ENCODE data around the gene CDH4. TPM values are rescaled to one million over a fixed set of nuclear protein-coding genes. Genes with fewer than 3 reads are reported as not detected.

CDH4 gene
- total RNA-seq, 2 experiments from 2014 or later = not detected

GRCh38 chr20:61436667-61437279, 184.7 kb downstream of the CDH4 start:
- ChIA-PET CTCF (ENCODE audit: unreplicated experiment) (no interaction called here), POLR2A (no interaction called here)
- no peak for TF ChIP-seq CTCF (conservative IDR thresholded peaks at IDR 0.05; ENCODE audit: low read length)
- TF ChIP-seq EZH2phosphoT487 (IDR thresholded peaks at IDR 0.05; ENCODE audit: borderline replicate concordance, low read depth, low read length) = no peak
- intact Hi-C loops (cut with micrococcal nuclease; ENCODE audit: unreplicated experiment) = no loop called here
- Histone ChIP-seq H3K4me3 (ENCODE audit: low read depth, low read length, poor library complexity, severe bottlenecking) (no peak overlapping the region), H3K79me2 (ENCODE audit: insufficient read depth, low read depth, low read length) (no peaks in the 10 kb centered on the region), H3K36me3 (ENCODE audit: insufficient read depth, low read length) (no peaks in the 10 kb centered on the region), H3K27ac (ENCODE audit: low read depth, low read length, poor library complexity, severe bottlenecking) (no peak overlapping the region), H3K9me2 (ENCODE audit: insufficient read depth, low read length) (no peaks in the 10 kb centered on the region), H3K9me3 (ENCODE audit: low read length) (no peaks in the 10 kb centered on the region), H3K4me1 (ENCODE audit: insufficient read depth, low read length, poor library complexity, severe bottlenecking) (no peaks in the 10 kb centered on the region), H3K4me2 (ENCODE audit: low read length) (no peak overlapping the region), H2AFZ (ENCODE audit: low read length) (no peak overlapping the region), H4K20me1 (ENCODE audit: insufficient read depth, low read length) (no peaks in the 10 kb centered on the region)
- no TSS peak for BruUV-seq (replicated peaks)
- no peak for DNase-seq (ENCODE audit: low spot score)

- intact Hi-C loops (cut with micrococcal nuclease; ENCODE audit: unreplicated experiment) = no loop called here
- no peaks in the 10 kb centered on the region for H3K36me3 ChIP-seq (ENCODE audit: insufficient read depth, low read length)
- no peaks in the 10 kb centered on the region for H3K9me2 ChIP-seq (ENCODE audit: insufficient read depth, low read length)
- TF ChIP-seq EZH2phosphoT487 (IDR thresholded peaks at IDR 0.05; ENCODE audit: borderline replicate concordance, low read depth, low read length) (no peak), CTCF (conservative IDR thresholded peaks at IDR 0.05; ENCODE audit: low read length) (no peak)
- no peak overlapping the region for H3K4me3 ChIP-seq (ENCODE audit: low read depth, low read length, poor library complexity, severe bottlenecking)
- ChIA-PET CTCF (ENCODE audit: unreplicated experiment) (no interaction called here), POLR2A (no interaction called here)
- no peak overlapping the region for H3K4me2 ChIP-seq (ENCODE audit: low read length)
- H3K27ac ChIP-seq (ENCODE audit: low read depth, low read length, poor library complexity, severe bottlenecking) = no peak overlapping the region
- no peaks in the 10 kb centered on the region for H4K20me1 ChIP-seq (ENCODE audit: insufficient read depth, low read length)
- H3K4me1 ChIP-seq (ENCODE audit: insufficient read depth, low read length, poor library complexity, severe bottlenecking) = no peaks in the 10 kb centered on the region
- no peak for DNase-seq (ENCODE audit: low spot score)
- BruUV-seq (replicated peaks) = no TSS peak
- no peak overlapping the region for H2AFZ ChIP-seq (ENCODE audit: low read length)
- no peaks in the 10 kb centered on the region for H3K9me3 ChIP-seq (ENCODE audit: low read length)
- H3K79me2 ChIP-seq (ENCODE audit: insufficient read depth, low read depth, low read length) = no peaks in the 10 kb centered on the region
Observed at GRCh38 chr20:61437280-61438206, 185.5 kb downstream of the CDH4 start.

- no peak for TF ChIP-seq CTCF (conservative IDR thresholded peaks at IDR 0.05; ENCODE audit: low read length)
- TF ChIP-seq EZH2phosphoT487 (IDR thresholded peaks at IDR 0.05; ENCODE audit: borderline replicate concordance, low read depth, low read length) = no peak
- H3K9me2 ChIP-seq (ENCODE audit: insufficient read depth, low read length) = no peaks in the 10 kb centered on the region
- no TSS peak for BruUV-seq (replicated peaks)
- H3K4me2 ChIP-seq (ENCODE audit: low read length) = no peak overlapping the region
- no peaks in the 10 kb centered on the region for H3K4me1 ChIP-seq (ENCODE audit: insufficient read depth, low read length, poor library complexity, severe bottlenecking)
- no peaks in the 10 kb centered on the region for H3K79me2 ChIP-seq (ENCODE audit: insufficient read depth, low read depth, low read length)
- POLR2A ChIA-PET = no interaction called here
- H3K4me3 ChIP-seq (ENCODE audit: low read depth, low read length, poor library complexity, severe bottlenecking) = no peak overlapping the region
- intact Hi-C loops (cut with micrococcal nuclease; ENCODE audit: unreplicated experiment) = no loop called here
- no peaks in the 10 kb centered on the region for H4K20me1 ChIP-seq (ENCODE audit: insufficient read depth, low read length)
- DNase-seq (ENCODE audit: low spot score) = no peak
- no peak overlapping the region for H3K27ac ChIP-seq (ENCODE audit: low read depth, low read length, poor library complexity, severe bottlenecking)
- H3K36me3 ChIP-seq (ENCODE audit: insufficient read depth, low read length) = no peaks in the 10 kb centered on the region
- CTCF ChIA-PET (ENCODE audit: unreplicated experiment) = no interaction called here
- no peak overlapping the region for H2AFZ ChIP-seq (ENCODE audit: low read length)
- H3K9me3 ChIP-seq (ENCODE audit: low read length) = no peaks in the 10 kb centered on the region
Observed at GRCh38 chr20:61438285-61438684, 186.2 kb downstream of the CDH4 start.

All from OCI-LY7 (cell line).